AG08395 (cell line): ENCODE results near the gene NFILZ.

Experiments
- DNase-seq: peaks from one replicate; pipeline ENCODE4 v3.0.0; 2012; ENCODE audit warnings: mixed read lengths, low spot score

NFILZ gene

GRCh38 chr19:8629996-8630683, at the start of gene NFILZ:
Gene NFILZ (plus strand): TSS chr19:8630633. CDS start chr19:8676766, 46,133 bp downstream.
- DNase-seq: no peak

- peak; percentile 81 for DNase-seq
Observed at GRCh38 chr19:8580710-8581281, 49.6 kb upstream of the NFILZ start.

- no peak for DNase-seq
Observed at GRCh38 chr19:8584965-8585893, 45.2 kb upstream of the NFILZ start.

- no peak for DNase-seq
Observed at GRCh38 chr19:8585894-8586750, 44.3 kb upstream of the NFILZ start.

- no peak for DNase-seq
Observed at GRCh38 chr19:8589177-8589714, 41.2 kb upstream of the NFILZ start.

- DNase-seq: peak; percentile 95
Observed at GRCh38 chr19:8592231-8593009, 38.0 kb upstream of the NFILZ start.

- DNase-seq: no peak
Observed at GRCh38 chr19:8593931-8594330, 36.5 kb upstream of the NFILZ start.

GRCh38 chr19:8595651-8596050, 34.8 kb upstream of the NFILZ start:
- DNase-seq: no peak

GRCh38 chr19:8596168-8596567, 34.3 kb upstream of the NFILZ start:
- no peak for DNase-seq

GRCh38 chr19:8600064-8600463, 30.4 kb upstream of the NFILZ start:
- no peak for DNase-seq

- DNase-seq: no peak
Observed at GRCh38 chr19:8600816-8601215, 29.6 kb upstream of the NFILZ start.

GRCh38 chr19:8601796-8602195, 28.6 kb upstream of the NFILZ start:
- DNase-seq: no peak

GRCh38 chr19:8605514-8605913, 24.9 kb upstream of the NFILZ start:
- no peak for DNase-seq

- DNase-seq: peak; percentile 57
Observed at GRCh38 chr19:8607386-8607785, 23.0 kb upstream of the NFILZ start.

- no peak for DNase-seq
Observed at GRCh38 chr19:8608941-8609278, 21.5 kb upstream of the NFILZ start.

- peak; percentile 71 for DNase-seq
Observed at GRCh38 chr19:8609279-8610040, 21.0 kb upstream of the NFILZ start.

- peak; percentile 33 for DNase-seq
Observed at GRCh38 chr19:8610041-8610935, 20.1 kb upstream of the NFILZ start, which contains the start of gene ADAMTS10. Gene ADAMTS10 (minus strand): TSS chr19:8610715. CDS start chr19:8605710, 5,005 bp downstream.

- DNase-seq: no peak
Observed at GRCh38 chr19:8610936-8611300, 19.5 kb upstream of the NFILZ start.

GRCh38 chr19:8611391-8611876, 19.0 kb upstream of the NFILZ start:
- DNase-seq: no peak
